Neuronal stem cell (in vitro differentiated cells): Measurements from ENCODE around the gene RERG.

Experiments used
- DNase-seq: peaks from one replicate; pipeline ENCODE4 v3.0.0-alpha.2; 2013; ENCODE audit warnings: low spot score
- H2AFZ ChIP-seq: one replicate; pipeline ENCODE4 v1.6.1; 2013; ENCODE audit warnings: mild to moderate bottlenecking, low read length, inconsistent platforms
- H2AK5ac ChIP-seq: 2 replicates; pipeline ENCODE4 v1.6.1; 2013; ENCODE audit warnings: low read depth, mild to moderate bottlenecking, inconsistent platforms, low read length, moderate library complexity, mixed read lengths
- H2BK120ac ChIP-seq: 2 replicates; pipeline ENCODE4 v1.6.1; 2013; ENCODE audit warnings: low read depth, mild to moderate bottlenecking, inconsistent platforms, low read length, moderate library complexity, mixed read lengths
- H2BK12ac ChIP-seq: one replicate; pipeline ENCODE4 v1.6.1; 2013; ENCODE audit warnings: low read length, inconsistent platforms
- H2BK15ac ChIP-seq: 2 replicates; pipeline ENCODE4 v1.6.1; 2013; ENCODE audit warnings: mild to moderate bottlenecking, low read length, inconsistent platforms, mixed read lengths
- H2BK5ac ChIP-seq: one replicate; pipeline ENCODE4 v1.6.1; 2013; ENCODE audit warnings: inconsistent platforms, mild to moderate bottlenecking, low read length, moderate library complexity
- H3K14ac ChIP-seq: one replicate; pipeline ENCODE4 v1.6.1; 2013; ENCODE audit warnings: low read length, inconsistent platforms
- H3K18ac ChIP-seq: 2 replicates; pipeline ENCODE4 v1.6.1; 2013; ENCODE audit warnings: low read length, inconsistent platforms
- H3K23ac ChIP-seq: 2 replicates; pipeline ENCODE4 v1.6.1; 2013; ENCODE audit warnings: low read depth, mild to moderate bottlenecking, mixed read lengths, low read length, inconsistent platforms; ENCODE audit not compliant: poor library complexity
- H3K27ac ChIP-seq: replicated peaks from 3 replicates; pipeline ENCODE4 v1.5.1; 2013; ENCODE audit warnings: low read length, inconsistent platforms
- H3K27me3 ChIP-seq, 3 experiments: 2 replicates each; pipeline ENCODE4 v1.6.1; 2013; ENCODE audit warnings: low read length in 3 of 3, mild to moderate bottlenecking in 2 of 3, inconsistent platforms in 1 of 3, low read depth in 1 of 3, mixed read lengths in 1 of 3, moderate library complexity in 1 of 3; ENCODE audit not compliant: control insufficient read depth in 3 of 3, insufficient read depth in 3 of 3
- H3K36me3 ChIP-seq, 2 donors: replicated peaks in 1 of 2; 2 replicates each; pipeline ENCODE4 v1.6.1; 2013; ENCODE audit warnings: low read length in 2 of 2; ENCODE audit not compliant: control insufficient read depth in 2 of 2, insufficient read depth in 2 of 2
- H3K4ac ChIP-seq: 2 replicates; pipeline ENCODE4 v1.6.1; 2013; ENCODE audit warnings: inconsistent platforms, mild to moderate bottlenecking, low read length, moderate library complexity
- H3K4me1 ChIP-seq, 2 donors: 1 replicate in 1 of 2; 2 replicates in 1 of 2; pipeline ENCODE4 v1.6.1; 2013; ENCODE audit warnings: low read length in 2 of 2, low read depth in 1 of 2; ENCODE audit not compliant: control insufficient read depth in 2 of 2, insufficient read depth in 1 of 2
- H3K4me2 ChIP-seq: one replicate; pipeline ENCODE4 v1.6.1; 2013; ENCODE audit warnings: mild to moderate bottlenecking, low read length, inconsistent platforms; ENCODE audit not compliant: insufficient read depth, poor library complexity, severe bottlenecking
- H3K4me3 ChIP-seq, 2 donors: 2 replicates each; pipeline ENCODE4 v1.5.1; 2013; ENCODE audit warnings: low read length in 2 of 2, mild to moderate bottlenecking in 2 of 2, inconsistent platforms in 1 of 2, moderate library complexity in 1 of 2
- H3K79me1 ChIP-seq: one replicate; pipeline ENCODE4 v1.6.1; 2013; ENCODE audit warnings: low read depth, mild to moderate bottlenecking, inconsistent platforms, low read length, moderate library complexity
- H3K9ac ChIP-seq: one replicate; pipeline ENCODE4 v1.6.1; 2013; ENCODE audit warnings: mild to moderate bottlenecking, low read depth, low read length, inconsistent platforms; ENCODE audit not compliant: poor library complexity
- H3K9me3 ChIP-seq, 2 donors: replicated peaks in 1 of 2; 2 replicates each; pipeline versions ENCODE3 to v1.6.1; 2013; ENCODE audit warnings: low read length in 2 of 2, mild to moderate bottlenecking in 2 of 2, inconsistent platforms in 1 of 2, low read depth in 1 of 2, mixed read lengths in 1 of 2, moderate library complexity in 1 of 2; ENCODE audit not compliant: control insufficient read depth in 2 of 2, insufficient read depth in 1 of 2
- H4K8ac ChIP-seq: one replicate; pipeline ENCODE4 v1.6.1; 2013; ENCODE audit warnings: low read depth, mild to moderate bottlenecking, inconsistent platforms, low read length, moderate library complexity
- H4K91ac ChIP-seq: one replicate; pipeline ENCODE4 v1.6.1; 2013; ENCODE audit warnings: low read length, low read depth, mild to moderate bottlenecking, inconsistent platforms; ENCODE audit not compliant: poor library complexity
- WGBS, 2 donors: extraction: QIAGEN DNeasy Blood & Tissue Kit; methylation state at CpG; one replicate each; pipeline ENCODE4 v1.1.7; 2013; ENCODE audit warnings: missing lambda C conversion rate in 2 of 2, mixed read lengths in 1 of 2; ENCODE audit not compliant: insufficient read length in 2 of 2, insufficient replicate concordance in 1 of 2; ENCODE audit errors: extremely low coverage in 2 of 2; 5-methylcytosine and 5-hydroxymethylcytosine counted together

The RERG gene

DNA sequence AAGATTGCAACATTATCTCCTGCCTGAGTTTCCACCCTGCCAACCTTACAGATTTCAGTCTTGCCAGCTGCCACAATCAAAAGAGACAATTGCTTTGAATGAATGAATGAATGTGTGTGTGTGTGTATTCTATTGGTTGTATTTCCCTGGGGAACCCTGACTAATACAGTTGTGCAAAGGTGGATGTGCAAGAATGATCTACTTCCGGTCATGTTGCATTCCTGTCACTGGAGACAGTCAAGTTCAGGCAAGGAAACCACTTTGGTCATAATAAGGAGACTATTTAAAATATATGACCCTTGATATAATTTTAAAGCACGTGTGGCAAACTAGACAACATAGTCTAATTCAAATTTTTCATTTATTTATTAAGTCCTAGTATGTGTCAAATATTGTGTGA lies 13.1 kb downstream of the RERG start:
- Histone ChIP-seq H4K8ac (no peak overlapping the region), H3K9me3 (no peaks in the 10 kb centered on the region), H3K9ac (no peak overlapping the region), H3K4me1 (no peaks in the 10 kb centered on the region), H3K4ac (no peak overlapping the region), H3K23ac (no peak overlapping the region), H3K27me3 (no peaks in the 10 kb centered on the region), H3K27ac (no peak overlapping the region), H2BK12ac (no peak overlapping the region), H4K91ac (no peak overlapping the region), H2AFZ (no peak overlapping the region), H3K18ac (no peak overlapping the region), H2BK5ac (no peak overlapping the region), H3K4me3 (no peak overlapping the region), H3K14ac (no peak overlapping the region), H2BK15ac (no peak overlapping the region), H2BK120ac (no peak overlapping the region), H3K36me3 (no peaks in the 10 kb centered on the region), H2AK5ac (no peak overlapping the region), H3K4me2 (no peak overlapping the region), H3K79me1 (no peaks in the 10 kb centered on the region)
- no CpG with 5 or more reads among the region's 2 CpGs for WGBS, 2 donors
- no peak for DNase-seq

DNA sequence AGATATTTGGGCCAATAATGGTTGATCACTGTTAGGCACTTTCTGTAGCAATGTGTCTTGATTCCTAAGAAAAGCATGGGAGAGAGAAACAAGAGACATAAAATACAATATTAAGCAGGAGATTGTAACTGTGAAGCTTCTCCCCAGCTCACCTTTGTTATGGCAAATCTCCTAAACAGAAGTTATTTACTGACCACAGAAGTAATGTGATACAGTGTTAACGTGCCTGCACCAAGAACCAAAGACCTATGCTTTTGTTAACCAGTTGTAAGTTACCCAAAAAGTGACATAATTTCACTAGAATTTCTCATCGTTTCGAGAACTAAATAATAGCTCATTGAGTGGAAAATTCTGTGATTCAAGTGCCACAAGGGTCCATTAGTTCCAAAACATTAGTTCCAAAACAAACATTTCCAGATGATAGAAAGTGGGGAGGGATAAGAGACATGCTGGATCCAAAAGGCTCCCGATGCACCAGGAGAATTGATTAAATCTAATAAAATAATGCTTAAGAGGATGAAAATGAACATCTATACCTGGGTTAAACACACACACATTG lies 14.3 kb downstream of the RERG start:
- Histone ChIP-seq H3K23ac (no peak overlapping the region), H3K18ac (no peak overlapping the region), H3K27ac (no peak overlapping the region), H3K79me1 (no peaks in the 10 kb centered on the region), H3K27me3 (no peaks in the 10 kb centered on the region), H2BK5ac (no peak overlapping the region), H2AFZ (no peak overlapping the region), H3K9me3 (no peaks in the 10 kb centered on the region), H3K14ac (no peak overlapping the region), H2AK5ac (no peak overlapping the region), H4K8ac (no peak overlapping the region), H2BK12ac (no peak overlapping the region), H2BK15ac (no peak overlapping the region), H3K4ac (no peak overlapping the region), H3K4me1 (no peaks in the 10 kb centered on the region), H2BK120ac (no peak overlapping the region), H3K4me3 (no peak overlapping the region), H3K4me2 (no peak overlapping the region), H3K9ac (no peak overlapping the region), H4K91ac (no peak overlapping the region), H3K36me3 (no peaks in the 10 kb centered on the region)
- WGBS, 2 donors = no CpG with 5 or more reads among the region's 4 CpGs
- DNase-seq = no peak

DNA sequence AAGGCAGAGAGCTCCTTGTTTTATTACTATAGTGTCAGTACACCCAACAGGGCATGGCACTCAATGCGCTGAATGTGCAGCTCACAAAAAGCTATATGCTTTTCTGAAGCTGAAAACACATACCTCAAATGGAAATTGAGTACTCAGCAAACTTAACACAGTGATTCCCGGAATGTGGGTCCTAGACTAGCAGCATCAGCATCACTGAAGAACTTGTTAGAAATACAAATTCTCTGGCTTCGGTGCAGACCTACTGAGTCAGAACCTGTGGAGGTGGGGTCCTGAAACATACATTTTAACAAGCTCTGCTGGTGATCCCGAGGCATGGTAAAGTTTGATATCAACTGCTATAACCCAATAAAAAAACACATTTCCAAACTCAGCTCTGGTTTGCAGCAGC lies 14.9 kb downstream of the RERG start:
- no peak overlapping the region for H2BK12ac ChIP-seq
- H3K9ac ChIP-seq = no peak overlapping the region
- H2BK5ac ChIP-seq = no peak overlapping the region
- no peak overlapping the region for H2BK15ac ChIP-seq
- no peak overlapping the region for H3K4me2 ChIP-seq
- H3K27me3 ChIP-seq = no peaks in the 10 kb centered on the region
- no peak overlapping the region for H3K4ac ChIP-seq
- H3K18ac ChIP-seq = no peak overlapping the region
- H3K23ac ChIP-seq = no peak overlapping the region
- H4K8ac ChIP-seq = no peak overlapping the region
- H2BK120ac ChIP-seq = no peak overlapping the region
- H2AFZ ChIP-seq = no peak overlapping the region
- no peaks in the 10 kb centered on the region for H3K36me3 ChIP-seq
- H3K79me1 ChIP-seq = no peaks in the 10 kb centered on the region
- no peaks in the 10 kb centered on the region for H3K4me1 ChIP-seq
- no peak overlapping the region for H3K14ac ChIP-seq
- DNase-seq = no peak
- H3K4me3 ChIP-seq = no peak overlapping the region
- H2AK5ac ChIP-seq = no peak overlapping the region
- no peak overlapping the region for H3K27ac ChIP-seq
- no CpG with 5 or more reads among the region's 4 CpGs for WGBS, 2 donors
- no peaks in the 10 kb centered on the region for H3K9me3 ChIP-seq
- H4K91ac ChIP-seq = no peak overlapping the region

DNA sequence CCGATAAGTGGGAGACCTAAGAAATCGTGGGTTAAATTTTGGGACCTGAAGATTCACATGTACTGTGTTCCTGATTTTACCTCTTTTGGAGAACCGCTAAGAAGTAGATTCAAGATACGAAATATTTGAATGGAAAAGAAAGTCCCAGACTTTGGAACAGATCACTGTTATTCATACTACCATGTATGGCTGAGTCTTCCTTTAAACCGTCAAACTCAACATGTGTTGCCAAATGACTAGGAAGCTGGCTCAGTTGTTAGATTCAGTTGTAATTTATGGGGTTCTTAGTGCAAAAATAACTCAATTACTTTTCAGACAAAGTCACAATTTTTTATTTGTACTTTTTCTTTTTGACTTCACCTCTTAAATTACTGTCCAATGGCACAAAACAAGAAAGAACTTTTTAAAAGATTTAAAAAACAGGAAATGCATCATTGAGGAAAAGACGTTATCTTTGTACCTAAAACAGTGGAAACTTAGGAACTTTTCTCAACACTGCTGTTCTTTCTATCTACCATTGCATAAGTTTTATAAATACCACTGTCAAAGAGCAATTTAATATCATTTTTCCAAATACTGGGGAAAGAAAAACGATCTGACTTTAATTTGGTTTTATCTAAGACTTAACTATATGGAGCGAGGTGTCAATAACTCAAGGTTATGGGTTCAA lies 15.7 kb downstream of the RERG start:
- Histone ChIP-seq H3K14ac (no peak overlapping the region), H4K8ac (no peak overlapping the region), H3K27me3 (no peaks in the 10 kb centered on the region), H3K79me1 (no peaks in the 10 kb centered on the region), H2BK5ac (no peak overlapping the region), H2BK120ac (no peak overlapping the region), H3K4ac (no peak overlapping the region), H3K36me3 (no peaks in the 10 kb centered on the region), H3K4me3 (no peak overlapping the region), H3K4me2 (no peak overlapping the region), H3K4me1 (no peaks in the 10 kb centered on the region), H2BK12ac (no peak overlapping the region), H3K23ac (no peak overlapping the region), H2BK15ac (no peak overlapping the region), H4K91ac (no peak overlapping the region), H3K9ac (no peak overlapping the region), H2AK5ac (no peak overlapping the region), H3K9me3 (no peaks in the 10 kb centered on the region), H3K27ac (no peak overlapping the region), H3K18ac (no peak overlapping the region), H2AFZ (no peak overlapping the region)
- DNase-seq = no peak
- no CpG with 5 or more reads among the region's 8 CpGs for WGBS, 2 donors
